Measurements from ENCODE around the gene FCER1G. TPM values are rescaled to one million over a fixed set of nuclear protein-coding genes. Genes with fewer than 3 reads are reported as not detected.

Gene FCER1G
- total RNA-seq, 2 donors from 2014 or later, result 111 to 583 TPM

DNA sequence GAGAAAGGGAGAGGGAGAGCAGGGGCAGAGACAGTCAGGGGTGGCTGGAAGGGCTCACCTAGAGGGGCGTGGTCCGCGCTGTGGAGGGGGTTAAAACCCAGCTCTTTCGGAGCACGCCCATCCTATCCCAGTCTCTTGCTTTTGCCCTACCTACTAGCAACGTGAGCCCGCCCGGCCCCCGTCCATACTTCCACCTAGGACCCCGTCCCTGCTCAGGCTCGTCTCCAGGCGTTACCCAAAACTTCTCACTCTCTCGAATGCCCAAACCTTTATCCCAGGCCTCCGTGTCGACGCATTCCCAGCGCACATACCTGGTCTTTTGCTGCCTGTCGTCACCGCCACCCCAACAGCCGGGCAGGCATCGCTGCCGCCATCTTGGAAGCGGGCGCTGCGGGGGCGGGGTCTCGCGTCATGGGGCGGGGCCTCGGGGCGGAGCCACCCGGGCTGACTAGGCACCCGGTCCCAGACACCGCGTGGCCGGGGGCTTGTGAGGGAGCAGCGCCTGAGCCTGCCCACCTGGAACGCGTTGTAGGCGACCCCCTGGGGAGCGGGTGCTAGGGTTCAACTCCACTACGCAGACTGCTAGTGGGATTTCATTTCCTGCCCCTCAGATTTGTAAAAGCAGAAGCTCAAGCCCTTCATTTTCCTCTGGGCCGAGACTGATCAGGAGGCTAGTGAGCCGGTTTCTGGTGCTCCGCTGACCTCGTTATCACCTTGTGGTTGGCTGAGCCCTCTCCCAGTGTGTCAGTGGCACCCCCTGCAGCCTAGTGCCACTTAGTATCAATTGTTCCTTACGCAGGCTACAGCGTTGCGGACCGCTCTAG is 37.8 kb upstream of the FCER1G start, which contains the start of gene B4GALT3:
Gene B4GALT3 (minus strand): TSS at position 396 of the 824 bp plus-strand sequence. CDS start 1,447 bp downstream, outside the sequence.
- Mint-ChIP-seq H3K9me3 (no peaks in the 10 kb centered on the region), H3K4me3 (peak within 1 kb of the TSS; percentile 99), H3K4me1 (ENCODE audit: low read depth in 2 of 2) (peaks cover 60 to 69% of the 10 kb centered on the region in 2 donors), H3K27me3 (no peaks in the 10 kb centered on the region), H3K27ac (peak within 1 kb of the TSS; percentile 85 to 96), H3K36me3 (peaks cover 23% of the 10 kb centered on the region)
- DNase-seq (ENCODE audit: low spot score), result peak; percentile 91
- ATAC-seq, result peak; percentile 95 to 97

GRCh38 chr1:161177936-161178244 is 37.2 kb upstream of the FCER1G start:
- H3K36me3 Mint-ChIP-seq, result peaks cover 17% of the 10 kb centered on the region
- ATAC-seq (no peak), DNase-seq (ENCODE audit: low spot score) (no peak)
- H3K4me3 Mint-ChIP-seq, result peak overlapping the region; percentile 99
- peak overlapping the region; percentile 85 to 96 for H3K27ac Mint-ChIP-seq
- H3K9me3 Mint-ChIP-seq, result no peaks in the 10 kb centered on the region
- no peaks in the 10 kb centered on the region for H3K27me3 Mint-ChIP-seq
- peaks cover 59 to 69% of the 10 kb centered on the region in 2 donors for H3K4me1 Mint-ChIP-seq (ENCODE audit: low read depth in 2 of 2)

- H3K27ac Mint-ChIP-seq, result peak overlapping the region; percentile 89 to 91
- H3K4me1 Mint-ChIP-seq (ENCODE audit: low read depth in 2 of 2), result peaks cover 66 to 74% of the 10 kb centered on the region in 2 donors
- no peaks in the 10 kb centered on the region for H3K9me3 Mint-ChIP-seq
- no peaks in the 10 kb centered on the region for H3K27me3 Mint-ChIP-seq
- DNase-seq (ENCODE audit: low spot score) (no peak), ATAC-seq (no peak)
- no peak overlapping the region for H3K4me3 Mint-ChIP-seq
- H3K36me3 Mint-ChIP-seq, result peaks cover 1% of the 10 kb centered on the region
Observed at GRCh38 chr1:161179698-161180097, 35.4 kb upstream of the FCER1G start.

DNA sequence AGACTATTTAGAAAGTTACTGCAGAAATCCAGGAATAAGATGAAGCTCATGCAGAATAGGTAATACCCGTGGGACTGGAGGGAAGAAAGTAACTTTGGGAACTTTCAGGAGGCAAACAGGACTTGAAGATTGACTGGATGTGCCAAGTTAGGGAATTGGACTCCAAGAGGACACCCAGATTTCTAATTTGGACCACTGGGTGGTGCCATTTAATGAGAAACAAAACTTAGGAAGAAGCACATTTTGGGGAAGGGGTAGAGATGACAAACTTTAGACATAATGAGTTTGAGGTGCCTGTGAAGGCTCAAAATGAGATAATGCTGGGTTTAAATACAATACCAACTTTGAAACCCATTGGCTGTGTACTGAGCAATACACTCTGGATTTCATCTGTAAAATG is 34.5 kb upstream of the FCER1G start:
- Mint-ChIP-seq H3K27ac (peak overlapping the region; percentile 89 to 91), H3K9me3 (no peaks in the 10 kb centered on the region), H3K4me3 (no peak overlapping the region), H3K36me3 (no peaks in the 10 kb centered on the region), H3K27me3 (no peaks in the 10 kb centered on the region), H3K4me1 (ENCODE audit: low read depth in 2 of 2) (peaks cover 69 to 73% of the 10 kb centered on the region in 2 donors)
- ATAC-seq (no peak), DNase-seq (ENCODE audit: low spot score) (no peak)

- Mint-ChIP-seq H3K27me3 (no peaks in the 10 kb centered on the region), H3K9me3 (no peaks in the 10 kb centered on the region), H3K4me3 (peak overlapping the region; percentile 89), H3K27ac (peak overlapping the region; percentile 91 to 98), H3K4me1 (ENCODE audit: low read depth in 2 of 2) (peaks cover 73 to 74% of the 10 kb centered on the region in 2 donors), H3K36me3 (no peaks in the 10 kb centered on the region)
- DNase-seq (ENCODE audit: low spot score), result peak; percentile 73
- ATAC-seq, result peak; percentile 70 to 81
Observed at GRCh38 chr1:161182214-161182613, 32.9 kb upstream of the FCER1G start.

- ATAC-seq (peak; percentile 82 to 84), DNase-seq (ENCODE audit: low spot score) (peak; percentile 77)
- Mint-ChIP-seq H3K36me3 (no peaks in the 10 kb centered on the region), H3K4me1 (ENCODE audit: low read depth in 2 of 2) (peaks cover 67 to 72% of the 10 kb centered on the region in 2 donors), H3K27ac (peak overlapping the region; percentile 91 to 98), H3K9me3 (no peaks in the 10 kb centered on the region), H3K27me3 (no peaks in the 10 kb centered on the region), H3K4me3 (peak overlapping the region; percentile 85)
Observed at GRCh38 chr1:161185282-161185682, 29.8 kb upstream of the FCER1G start.

DNA sequence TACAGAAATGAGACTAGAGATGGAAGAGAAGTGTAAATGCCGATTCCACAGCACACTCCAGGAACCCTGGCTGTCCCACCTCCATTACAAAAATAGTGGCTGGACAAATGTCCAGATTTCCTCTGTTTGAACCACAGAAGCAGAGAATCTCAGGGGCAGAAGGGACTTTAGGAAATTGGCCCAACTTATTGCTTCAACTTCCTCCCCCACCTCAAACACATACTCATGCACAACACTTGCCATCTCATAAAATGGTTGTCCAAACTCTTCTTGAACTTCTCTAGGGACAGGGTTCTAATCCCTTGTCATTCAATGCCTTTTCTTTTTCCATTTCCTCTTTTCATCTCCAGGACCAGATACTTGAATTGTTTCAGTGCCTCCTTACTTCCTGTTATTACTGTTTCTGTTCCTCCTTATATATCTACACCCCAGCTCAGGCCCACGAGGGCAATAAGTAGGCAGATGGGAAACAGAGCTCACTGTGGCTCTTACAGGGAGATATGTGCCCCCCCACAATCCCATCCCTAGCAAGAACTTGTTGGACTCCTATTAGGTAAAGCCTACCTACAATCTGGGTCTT is 29.3 kb upstream of the FCER1G start:
- peak overlapping the region; percentile 91 to 98 for H3K27ac Mint-ChIP-seq
- peak overlapping the region; percentile 85 for H3K4me3 Mint-ChIP-seq
- peak; percentile 44 to 65 for ATAC-seq
- H3K27me3 Mint-ChIP-seq, result no peaks in the 10 kb centered on the region
- H3K36me3 Mint-ChIP-seq, result no peaks in the 10 kb centered on the region
- peaks cover 62 to 70% of the 10 kb centered on the region in 2 donors for H3K4me1 Mint-ChIP-seq (ENCODE audit: low read depth in 2 of 2)
- H3K9me3 Mint-ChIP-seq, result no peaks in the 10 kb centered on the region
- DNase-seq (ENCODE audit: low spot score), result no peak

DNA sequence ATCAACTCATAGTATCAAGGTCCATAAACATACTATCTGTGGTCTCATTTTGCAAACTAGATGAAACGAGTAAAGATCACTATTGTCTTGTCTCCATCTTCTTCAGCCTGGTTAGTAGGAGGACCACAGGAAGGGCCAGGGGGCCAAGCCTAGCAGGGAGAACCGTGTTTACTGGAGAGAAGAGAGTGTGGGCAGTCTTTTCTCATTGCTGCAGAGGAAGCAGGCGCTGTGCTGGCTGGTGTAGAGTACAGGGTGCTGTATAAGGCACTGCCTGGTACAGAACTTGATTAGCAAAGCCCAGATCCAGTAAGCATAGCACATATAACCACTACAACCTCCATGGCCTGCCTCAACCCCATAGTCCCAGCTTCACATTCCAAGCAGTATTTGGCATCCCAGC is 27.8 kb upstream of the FCER1G start:
- Mint-ChIP-seq H3K9me3 (no peaks in the 10 kb centered on the region), H3K4me3 (peak overlapping the region; percentile 39), H3K36me3 (no peaks in the 10 kb centered on the region), H3K27me3 (no peaks in the 10 kb centered on the region), H3K27ac (peak overlapping the region; percentile 91 to 98), H3K4me1 (ENCODE audit: low read depth in 2 of 2) (peaks cover 55 to 66% of the 10 kb centered on the region in 2 donors)
- ATAC-seq (no peak), DNase-seq (ENCODE audit: low spot score) (no peak)

GRCh38 chr1:161188381-161188780 is 26.7 kb upstream of the FCER1G start:
- H3K4me3 Mint-ChIP-seq, result no peak overlapping the region
- no peak for ATAC-seq
- no peaks in the 10 kb centered on the region for H3K27me3 Mint-ChIP-seq
- H3K36me3 Mint-ChIP-seq, result no peaks in the 10 kb centered on the region
- peaks cover 53 to 70% of the 10 kb centered on the region in 2 donors for H3K4me1 Mint-ChIP-seq (ENCODE audit: low read depth in 2 of 2)
- H3K27ac Mint-ChIP-seq, result peak overlapping the region; percentile 41 to 74
- DNase-seq (ENCODE audit: low spot score), result no peak
- H3K9me3 Mint-ChIP-seq, result no peaks in the 10 kb centered on the region

GRCh38 chr1:161189036-161189435 is 26.1 kb upstream of the FCER1G start:
- Mint-ChIP-seq H3K36me3 (no peaks in the 10 kb centered on the region), H3K27ac (peak overlapping the region; percentile 41 to 74), H3K27me3 (no peaks in the 10 kb centered on the region), H3K9me3 (no peaks in the 10 kb centered on the region), H3K4me3 (no peak overlapping the region), H3K4me1 (ENCODE audit: low read depth in 2 of 2) (peaks cover 48 to 69% of the 10 kb centered on the region in 2 donors)
- ATAC-seq, result no peak
- no peak for DNase-seq (ENCODE audit: low spot score)

- Mint-ChIP-seq H3K9me3 (no peaks in the 10 kb centered on the region), H3K27me3 (no peaks in the 10 kb centered on the region), H3K4me3 (no peak overlapping the region), H3K4me1 (ENCODE audit: low read depth in 2 of 2) (peaks cover 46 to 67% of the 10 kb centered on the region in 2 donors), H3K36me3 (no peaks in the 10 kb centered on the region), H3K27ac (peak overlapping the region in 1 of 2 donors; percentile 59)
- ATAC-seq, result no peak
- DNase-seq (ENCODE audit: low spot score), result no peak
Observed at GRCh38 chr1:161190962-161191521, 24.1 kb upstream of the FCER1G start.

- Mint-ChIP-seq H3K4me1 (ENCODE audit: low read depth in 2 of 2) (peaks cover 41 to 61% of the 10 kb centered on the region in 2 donors), H3K36me3 (no peaks in the 10 kb centered on the region)
- no peak for ATAC-seq
Observed at GRCh38 chr1:161191971-161192370, 23.1 kb upstream of the FCER1G start.

DNA sequence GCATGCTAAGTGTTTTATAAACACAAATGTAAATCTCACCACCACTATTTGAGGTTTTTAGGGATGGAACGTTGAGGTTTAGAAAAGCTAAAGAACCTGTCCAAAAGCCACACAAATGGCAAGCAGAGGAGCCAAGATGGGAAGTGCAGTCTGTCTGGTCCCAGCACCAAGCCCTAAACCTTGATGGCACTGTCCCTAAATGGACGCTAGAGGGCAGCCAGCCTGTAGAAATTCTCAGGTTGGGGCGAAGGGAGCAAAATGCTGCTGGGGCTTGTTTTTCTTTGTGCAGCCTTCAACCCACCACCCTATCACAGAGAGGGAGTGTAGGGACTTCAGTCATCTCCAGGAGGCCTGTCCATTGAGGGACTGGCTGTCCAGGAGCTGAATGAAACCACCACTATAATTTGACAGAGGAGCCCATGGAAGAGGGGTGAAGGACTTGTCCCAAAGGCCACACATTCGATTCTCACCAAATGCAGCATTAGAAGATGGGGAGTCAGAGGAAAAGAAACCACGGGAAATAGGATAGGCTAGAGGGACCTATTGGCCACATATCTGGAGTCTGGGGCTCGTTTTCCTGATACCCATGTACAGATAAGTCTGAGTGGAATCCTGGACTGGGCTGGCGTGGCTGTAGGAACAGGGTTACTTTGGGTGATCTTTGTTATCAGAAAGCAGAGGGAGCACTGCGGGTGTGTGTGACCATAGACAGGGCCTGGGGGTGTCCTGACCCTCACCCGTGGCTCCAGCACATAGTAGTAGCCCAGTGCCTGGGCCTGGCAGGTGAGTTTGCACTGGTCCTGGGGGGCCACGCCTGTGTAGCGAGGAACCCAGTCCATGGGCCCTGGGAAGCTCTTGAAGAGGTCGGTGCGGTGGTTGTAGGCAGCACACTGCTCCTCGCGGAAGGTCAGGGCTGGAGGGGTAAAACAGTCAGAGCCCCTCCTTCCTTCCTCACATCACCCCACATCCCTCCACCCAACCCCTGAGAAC is 22.3 kb upstream of the FCER1G start:
- peaks cover 33 to 61% of the 10 kb centered on the region in 2 donors for H3K4me1 Mint-ChIP-seq (ENCODE audit: low read depth in 2 of 2)
- peak overlapping the region; percentile 67 to 82 for H3K27ac Mint-ChIP-seq
- DNase-seq (ENCODE audit: low spot score) (peak; percentile 74), ATAC-seq (peak; percentile 76 to 78)
- H3K36me3 Mint-ChIP-seq, result no peaks in the 10 kb centered on the region
- H3K27me3 Mint-ChIP-seq, result no peaks in the 10 kb centered on the region
- no peaks in the 10 kb centered on the region for H3K9me3 Mint-ChIP-seq
- H3K4me3 Mint-ChIP-seq, result no peak overlapping the region

More at GRCh38 chr1:161191971-161192370, 23.1 kb upstream of the FCER1G start:
- DNase-seq (ENCODE audit: low spot score), result no peak
- no peaks in the 10 kb centered on the region for H3K9me3 Mint-ChIP-seq
- peak overlapping the region; percentile 67 to 82 for H3K27ac Mint-ChIP-seq
- no peaks in the 10 kb centered on the region for H3K27me3 Mint-ChIP-seq
- H3K4me3 Mint-ChIP-seq, result no peak overlapping the region
